ENCODE results near the gene PLK3. TPM values are rescaled to one million over a fixed set of nuclear protein-coding genes. Genes with fewer than 3 reads are reported as not detected.
A peak's percentile ranks its signal among the peaks of the same experiment; 100 is the strongest.

PLK3 gene
- total and polyA plus RNA-seq, 9 donors, result 4.2 to 68.6 (median 17.5) TPM

DNA sequence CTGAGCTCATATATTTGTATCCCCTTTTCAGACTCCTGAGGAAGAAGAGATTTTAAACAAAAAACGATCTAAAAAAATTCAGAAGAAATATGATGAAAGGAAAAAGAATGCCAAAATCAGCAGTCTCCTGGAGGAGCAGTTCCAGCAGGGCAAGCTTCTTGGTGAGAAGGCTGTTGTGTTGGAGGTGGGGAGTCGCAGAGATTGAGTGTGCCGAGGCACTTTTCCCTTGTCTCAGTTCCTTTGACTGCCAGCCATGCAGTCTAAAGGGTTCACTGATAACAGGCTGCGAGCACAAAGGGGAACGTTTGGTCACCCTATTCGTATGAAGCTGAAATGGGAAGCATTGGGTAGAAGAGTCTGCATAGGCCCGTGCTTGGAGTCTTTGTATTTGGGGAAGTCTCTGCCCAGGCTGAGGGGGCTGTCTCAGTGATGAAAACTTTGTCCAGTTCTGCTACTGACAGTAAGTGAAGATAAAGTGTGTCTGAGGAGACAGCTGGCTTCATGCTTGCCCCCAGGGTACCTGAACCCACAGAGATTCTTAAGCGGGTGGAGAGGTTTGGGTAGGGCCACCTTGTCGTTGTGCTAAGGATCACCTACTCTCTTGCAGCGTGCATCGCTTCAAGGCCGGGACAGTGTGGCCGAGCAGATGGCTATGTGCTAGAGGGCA, 22.1 kb upstream of the PLK3 start:
- intact Hi-C loops (cut with DNase I), result no loop called here
- no peak overlapping the region for H3K4me3 ChIP-seq
- H3K9me3 ChIP-seq, result no peaks in the 10 kb centered on the region
- no peaks in the 10 kb centered on the region for H3K27me3 ChIP-seq
- WGBS, 3 donors, result 55 to 59% (median 57%) methylated on average over 13 of the region's 13 CpGs
- no peak overlapping the region for H3K27ac ChIP-seq
- H3K4me1 ChIP-seq (ENCODE audit: insufficient read depth), result peaks cover 5% of the 10 kb centered on the region
- TF ChIP-seq, protein P1, sequence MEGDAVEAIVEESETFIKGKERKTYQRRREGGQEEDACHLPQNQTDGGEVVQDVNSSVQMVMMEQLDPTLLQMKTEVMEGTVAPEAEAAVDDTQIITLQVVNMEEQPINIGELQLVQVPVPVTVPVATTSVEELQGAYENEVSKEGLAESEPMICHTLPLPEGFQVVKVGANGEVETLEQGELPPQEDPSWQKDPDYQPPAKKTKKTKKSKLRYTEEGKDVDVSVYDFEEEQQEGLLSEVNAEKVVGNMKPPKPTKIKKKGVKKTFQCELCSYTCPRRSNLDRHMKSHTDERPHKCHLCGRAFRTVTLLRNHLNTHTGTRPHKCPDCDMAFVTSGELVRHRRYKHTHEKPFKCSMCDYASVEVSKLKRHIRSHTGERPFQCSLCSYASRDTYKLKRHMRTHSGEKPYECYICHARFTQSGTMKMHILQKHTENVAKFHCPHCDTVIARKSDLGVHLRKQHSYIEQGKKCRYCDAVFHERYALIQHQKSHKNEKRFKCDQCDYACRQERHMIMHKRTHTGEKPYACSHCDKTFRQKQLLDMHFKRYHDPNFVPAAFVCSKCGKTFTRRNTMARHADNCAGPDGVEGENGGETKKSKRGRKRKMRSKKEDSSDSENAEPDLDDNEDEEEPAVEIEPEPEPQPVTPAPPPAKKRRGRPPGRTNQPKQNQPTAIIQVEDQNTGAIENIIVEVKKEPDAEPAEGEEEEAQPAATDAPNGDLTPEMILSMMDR (IDR thresholded peaks at IDR 0.05), result no peak
- TF ChIP-seq POLR2A (IDR thresholded peaks at IDR 0.05) (no peak), EP300 (IDR thresholded peaks at IDR 0.05) (no peak)
- no peaks in the 10 kb centered on the region for H3K36me3 ChIP-seq
- no peak for DNase-seq

- no peaks in the 10 kb centered on the region for H3K9me3 ChIP-seq
- 93 to 98% (median 96%) methylated on average over 6 of the region's 6 CpGs for WGBS, 3 donors
- H3K4me1 ChIP-seq (ENCODE audit: insufficient read depth), result peaks cover 9% of the 10 kb centered on the region
- no peak overlapping the region for H3K27ac ChIP-seq
- no peaks in the 10 kb centered on the region for H3K27me3 ChIP-seq
- no peaks in the 10 kb centered on the region for H3K36me3 ChIP-seq
- intact Hi-C loops (cut with DNase I), result no loop called here
- DNase-seq, result no peak
- no peak overlapping the region for H3K4me3 ChIP-seq
- TF ChIP-seq POLR2A (IDR thresholded peaks at IDR 0.05), result no peak
- TF ChIP-seq, protein P1 (IDR thresholded peaks at IDR 0.05), result no peak
These were observed 21.2 kb upstream of the PLK3 start for GRCh38 chr1:44778705-44779576.

DNA sequence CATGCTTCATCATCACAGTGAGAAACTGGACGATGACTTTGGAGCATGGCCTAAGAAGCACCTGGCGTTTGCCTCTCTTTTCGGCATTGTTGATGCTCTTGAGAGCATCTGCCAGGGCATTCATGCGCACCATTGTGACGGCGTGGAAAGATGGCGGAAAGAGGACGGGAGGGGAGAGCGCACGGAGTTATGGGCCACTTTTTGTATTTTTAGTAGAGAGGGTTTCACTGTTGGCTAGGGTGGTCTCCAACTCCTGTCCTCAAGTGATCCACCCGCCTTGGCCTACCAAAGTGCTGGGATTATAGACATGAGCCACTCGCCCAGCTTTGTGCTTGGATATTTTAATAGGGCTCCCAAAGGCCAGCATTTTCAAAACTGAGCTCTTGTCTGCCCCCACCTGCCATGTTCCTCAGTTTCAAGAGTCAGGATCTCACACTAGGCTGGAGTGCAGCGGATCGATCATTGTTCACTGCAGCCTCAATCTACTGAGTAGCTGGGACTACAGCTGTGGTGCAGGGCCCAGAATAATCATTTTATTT, 19.5 kb upstream of the PLK3 start:
- DNase-seq, result no peak
- intact Hi-C loops (cut with DNase I), result loop anchor here in 2 of 4 donors (10.0 kb wide), 2 partner anchors 46 to 54 kb away; partner anchors contain the start of genes KIF2C (in 1 of the 2) and RNU5D-1 (in 1 of the 2)
- H3K36me3 ChIP-seq, result no peaks in the 10 kb centered on the region
- H3K9me3 ChIP-seq, result no peaks in the 10 kb centered on the region
- WGBS, 3 donors, result 86 to 92% (median 87%) methylated on average over 14 of the region's 14 CpGs
- H3K4me1 ChIP-seq (ENCODE audit: insufficient read depth), result peaks cover 9% of the 10 kb centered on the region
- no peak overlapping the region for H3K4me3 ChIP-seq
- H3K27me3 ChIP-seq, result no peaks in the 10 kb centered on the region
- TF ChIP-seq EP300 (IDR thresholded peaks at IDR 0.05) (no peak), POLR2A (IDR thresholded peaks at IDR 0.05) (no peak)
- TF ChIP-seq, protein P1 (IDR thresholded peaks at IDR 0.05), result no peak
- H3K27ac ChIP-seq, result no peak overlapping the region

DNA sequence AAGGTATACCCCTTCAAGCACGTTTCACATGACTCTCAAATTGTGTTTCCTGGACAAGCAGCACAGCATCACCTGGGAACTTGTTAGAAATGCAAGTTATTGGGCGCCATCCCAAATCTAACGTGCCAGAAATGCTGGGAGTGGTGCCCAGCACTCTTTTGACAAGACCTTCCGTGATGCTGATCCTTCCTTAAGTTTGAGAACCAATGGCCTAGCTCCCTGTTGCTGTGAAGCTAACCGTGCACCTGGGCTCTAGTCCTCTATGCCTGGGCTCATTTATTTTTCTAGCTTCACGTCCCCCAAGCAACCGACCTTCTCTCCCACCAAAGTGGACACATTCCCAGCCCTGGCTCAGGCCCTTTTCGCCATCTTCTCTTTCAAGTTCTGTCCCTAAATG, 16.5 kb upstream of the PLK3 start:
- intact Hi-C loops (cut with DNase I), result loop anchor here in 2 of 4 donors (10.0 kb wide), 2 partner anchors 49 to 51 kb away; partner anchors contain the start of genes KIF2C (in 1 of the 2) and RNU5D-1 (in 1 of the 2)
- no peak for TF ChIP-seq POLR2A (IDR thresholded peaks at IDR 0.05)
- TF ChIP-seq, protein P1 (IDR thresholded peaks at IDR 0.05), result no peak
- no peak for TF ChIP-seq EP300 (IDR thresholded peaks at IDR 0.05)
- Histone ChIP-seq H3K27ac (peak overlapping the region; percentile 36 to 55), H3K36me3 (no peaks in the 10 kb centered on the region), H3K4me1 (ENCODE audit: insufficient read depth) (peaks cover 5% of the 10 kb centered on the region), H3K4me3 (peak overlapping the region; percentile 54), H3K27me3 (no peaks in the 10 kb centered on the region), H3K9me3 (no peaks in the 10 kb centered on the region)
- DNase-seq, result no peak
- WGBS, 3 donors, result 47 to 52% (median 47%) methylated on average over 8 of the region's 8 CpGs
